Mesothelial cell of epicardium (in vitro differentiated cells): Measurements from ENCODE around the gene ENDOG. TPM values are rescaled to one million over a fixed set of nuclear protein-coding genes. Genes with fewer than 3 reads are reported as not detected.

Experiments used
- DNase-seq, 2 experiments: peaks; one replicate each; pipeline ENCODE4 v3.0.0; 2021; ENCODE audit warnings: low spot score in 2 of 2; ENCODE audit not compliant: unreplicated experiment in 2 of 2
- H3K27ac Mint-ChIP-seq: 2 replicates; pipeline ENCODE4 v1.8.0; 2021; ENCODE audit warnings: mixed read lengths
- H3K27me3 Mint-ChIP-seq: 2 replicates; pipeline ENCODE4 v1.8.0; 2021; ENCODE audit warnings: low read depth, mixed read lengths
- H3K36me3 Mint-ChIP-seq: 2 replicates; pipeline ENCODE4 v1.8.0; 2021; ENCODE audit warnings: mixed read lengths
- H3K4me1 Mint-ChIP-seq: 2 replicates; pipeline ENCODE4 v1.8.0; 2021; ENCODE audit warnings: mixed read lengths
- H3K4me3 Mint-ChIP-seq: 2 replicates; pipeline ENCODE4 v1.8.0; 2021; ENCODE audit warnings: mild to moderate bottlenecking, moderate library complexity, mixed read lengths
- H3K9me3 Mint-ChIP-seq: 2 replicates; pipeline ENCODE4 v1.8.0; 2021; ENCODE audit warnings: mixed read lengths
- total RNA-seq: library from RNA; stranded (reverse); gene quantifications from 3 replicates; pipeline ENCODE4 v1.2.1, GENCODE V29; 2021
- TF ChIP-seq, protein P1 (sequence below): fragments of 200-600 bp; sonication (generic); IDR thresholded peaks from one replicate; pipeline ENCODE4 v1.5.0; 2021; ENCODE audit warnings: antibody characterized with exemption; ENCODE audit not compliant: unreplicated experiment

ENDOG gene
- total RNA-seq, 1 donor from 2014 or later: 9.8 TPM

GRCh38 chr9:128822407-128823042 lies 4.2 kb downstream of the ENDOG start:
- DNase-seq: no peak
- Mint-ChIP-seq H3K27ac (no peak overlapping the region), H3K4me3 (no peak overlapping the region), H3K36me3 (peaks cover 13% of the 10 kb centered on the region), H3K4me1 (peaks cover 3% of the 10 kb centered on the region), H3K9me3 (no peaks in the 10 kb centered on the region), H3K27me3 (no peaks in the 10 kb centered on the region)
- TF ChIP-seq, protein P1, sequence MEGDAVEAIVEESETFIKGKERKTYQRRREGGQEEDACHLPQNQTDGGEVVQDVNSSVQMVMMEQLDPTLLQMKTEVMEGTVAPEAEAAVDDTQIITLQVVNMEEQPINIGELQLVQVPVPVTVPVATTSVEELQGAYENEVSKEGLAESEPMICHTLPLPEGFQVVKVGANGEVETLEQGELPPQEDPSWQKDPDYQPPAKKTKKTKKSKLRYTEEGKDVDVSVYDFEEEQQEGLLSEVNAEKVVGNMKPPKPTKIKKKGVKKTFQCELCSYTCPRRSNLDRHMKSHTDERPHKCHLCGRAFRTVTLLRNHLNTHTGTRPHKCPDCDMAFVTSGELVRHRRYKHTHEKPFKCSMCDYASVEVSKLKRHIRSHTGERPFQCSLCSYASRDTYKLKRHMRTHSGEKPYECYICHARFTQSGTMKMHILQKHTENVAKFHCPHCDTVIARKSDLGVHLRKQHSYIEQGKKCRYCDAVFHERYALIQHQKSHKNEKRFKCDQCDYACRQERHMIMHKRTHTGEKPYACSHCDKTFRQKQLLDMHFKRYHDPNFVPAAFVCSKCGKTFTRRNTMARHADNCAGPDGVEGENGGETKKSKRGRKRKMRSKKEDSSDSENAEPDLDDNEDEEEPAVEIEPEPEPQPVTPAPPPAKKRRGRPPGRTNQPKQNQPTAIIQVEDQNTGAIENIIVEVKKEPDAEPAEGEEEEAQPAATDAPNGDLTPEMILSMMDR: no peak

DNA sequence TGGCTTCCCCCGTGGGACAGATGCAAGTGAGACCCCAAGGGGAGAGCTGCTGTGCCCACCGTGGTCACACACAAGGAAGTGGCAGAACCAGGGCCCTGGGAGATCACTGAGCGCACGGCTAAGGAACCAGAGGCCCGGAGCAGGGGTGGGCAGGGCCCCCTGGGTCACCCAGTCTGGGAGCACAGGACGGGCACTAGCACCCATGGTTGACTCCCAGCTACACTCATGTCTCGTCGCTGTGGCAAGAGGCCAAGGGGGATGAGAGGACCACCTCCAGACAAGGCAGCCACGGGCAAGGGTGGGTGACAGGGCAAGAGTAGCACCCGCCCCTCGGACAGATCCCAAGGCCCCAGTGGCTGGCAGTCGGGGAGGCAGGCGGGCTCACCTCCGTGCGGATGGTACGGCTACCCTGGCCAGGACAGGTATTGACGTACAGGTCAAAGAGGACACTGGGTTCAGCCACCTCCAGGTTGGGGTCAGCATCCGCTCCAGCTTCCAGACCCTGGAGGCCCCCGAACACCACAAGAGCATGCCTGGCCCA lies 5.1 kb downstream of the ENDOG start:
- TF ChIP-seq, protein P1: no peak
- Mint-ChIP-seq H3K9me3 (no peaks in the 10 kb centered on the region), H3K4me3 (no peak overlapping the region), H3K27ac (no peak overlapping the region), H3K27me3 (no peaks in the 10 kb centered on the region), H3K4me1 (peaks cover 4% of the 10 kb centered on the region), H3K36me3 (peaks cover 13% of the 10 kb centered on the region)
- no peak for DNase-seq

GRCh38 chr9:128823903-128824406 lies 5.7 kb downstream of the ENDOG start:
- no peaks in the 10 kb centered on the region for H3K27me3 Mint-ChIP-seq
- H3K9me3 Mint-ChIP-seq: no peaks in the 10 kb centered on the region
- no peak overlapping the region for H3K4me3 Mint-ChIP-seq
- no peak overlapping the region for H3K27ac Mint-ChIP-seq
- H3K4me1 Mint-ChIP-seq: peaks cover 10% of the 10 kb centered on the region
- TF ChIP-seq, protein P1: no peak
- peaks cover 13% of the 10 kb centered on the region for H3K36me3 Mint-ChIP-seq
- no peak for DNase-seq

GRCh38 chr9:128824911-128825310 lies 6.6 kb downstream of the ENDOG start:
- H3K4me3 Mint-ChIP-seq: no peak overlapping the region
- no peaks in the 10 kb centered on the region for H3K9me3 Mint-ChIP-seq
- peaks cover 13% of the 10 kb centered on the region for H3K36me3 Mint-ChIP-seq
- peaks cover 11% of the 10 kb centered on the region for H3K4me1 Mint-ChIP-seq
- H3K27me3 Mint-ChIP-seq: no peaks in the 10 kb centered on the region
- no peak for DNase-seq
- TF ChIP-seq, protein P1: no peak
- no peak overlapping the region for H3K27ac Mint-ChIP-seq

GRCh38 chr9:128825923-128826700 lies 7.8 kb downstream of the ENDOG start:
- H3K9me3 Mint-ChIP-seq: no peaks in the 10 kb centered on the region
- H3K4me3 Mint-ChIP-seq: no peak overlapping the region
- peaks cover 13% of the 10 kb centered on the region for H3K36me3 Mint-ChIP-seq
- TF ChIP-seq, protein P1: no peak
- H3K27ac Mint-ChIP-seq: no peak overlapping the region
- peaks cover 11% of the 10 kb centered on the region for H3K4me1 Mint-ChIP-seq
- no peaks in the 10 kb centered on the region for H3K27me3 Mint-ChIP-seq
- DNase-seq: no peak
